Measurements from ENCODE around the gene TMEM169. TPM values are rescaled to one million over a fixed set of nuclear protein-coding genes. Genes with fewer than 3 reads are reported as not detected.

The TMEM169 gene
- total RNA-seq, 1 experiment from 2014 or later, result 0.74 TPM

- DNase-seq (ENCODE audit: low read depth, low spot score) (peak; percentile 96), ATAC-seq (peak; percentile 98)
- Histone ChIP-seq H3K4me1 (ENCODE audit: control insufficient read depth, insufficient read depth, low read length) (peaks cover 38% of the 10 kb centered on the region), H3K4me3 (ENCODE audit: low read depth in 2 of 2, low read length in 2 of 2) (peak overlapping the region; percentile 50 to 67), H3K36me3 (ENCODE audit: control insufficient read depth, insufficient read depth, low read length) (peaks cover 81% of the 10 kb centered on the region), H3K9me3 (ENCODE audit: control insufficient read depth, insufficient read depth, low read depth, low read length) (no peaks in the 10 kb centered on the region), H3K27me3 (ENCODE audit: control insufficient read depth, insufficient read depth, low read length) (no peaks in the 10 kb centered on the region), H3K27ac (ENCODE audit: low read length) (peak overlapping the region; percentile 99)
- POLR2A ChIA-PET, result interaction anchor here (0.5 to 0.6 kb wide), 2 partner anchors 10 to 69 kb away, joined by 3 to 5 read pairs; no protein-coding TSS in a partner anchor
- intact Hi-C loops (cut with micrococcal nuclease; ENCODE audit: unreplicated experiment), result no loop called here
- TF ChIP-seq POLR2AphosphoS5 (IDR thresholded peaks at IDR 0.05; ENCODE audit: low read depth, low read length) (peak; percentile 98), CTCF (IDR thresholded peaks at IDR 0.05) (peak; percentile 96), SIN3A (IDR thresholded peaks at IDR 0.05; ENCODE audit: borderline replicate concordance, insufficient read depth, low read depth, low read length) (no peak), TCF7L2 (IDR thresholded peaks at IDR 0.05; ENCODE audit: low read depth, low read length) (0 out of 2 replicates have a peak, but pooled peaks have one; percentile 42)
- in situ Hi-C loops (cut with HindIII; ENCODE audit: low pct_unique_long_range_greater_than_20kb, low sequenced_read_pairs), result no loop called here
- BruUV-seq (replicated peaks), result no TSS peak
- CTCF ChIA-PET, result interaction anchor here (0.6 to 1.0 kb wide), 2 partner anchors 13 to 103 kb away, joined by 3 to 4 read pairs; no protein-coding TSS in a partner anchor
Observed at GRCh38 chr2:216114714-216115531, 33.2 kb downstream of the TMEM169 start.

- POLR2A ChIA-PET, result no interaction called here
- Histone ChIP-seq H3K9me3 (ENCODE audit: control insufficient read depth, insufficient read depth, low read depth, low read length) (no peaks in the 10 kb centered on the region), H3K4me1 (ENCODE audit: control insufficient read depth, insufficient read depth, low read length) (peaks cover 29% of the 10 kb centered on the region), H3K27me3 (ENCODE audit: control insufficient read depth, insufficient read depth, low read length) (no peaks in the 10 kb centered on the region), H3K36me3 (ENCODE audit: control insufficient read depth, insufficient read depth, low read length) (peaks cover 81% of the 10 kb centered on the region), H3K27ac (ENCODE audit: low read length) (peak overlapping the region; percentile 13; the same call in 1 of the 2 replicates), H3K4me3 (ENCODE audit: low read depth in 2 of 2, low read length in 2 of 2) (no peak overlapping the region)
- CTCF ChIA-PET, result no interaction called here
- ATAC-seq (no peak), DNase-seq (ENCODE audit: low read depth, low spot score) (no peak)
- in situ Hi-C loops (cut with HindIII; ENCODE audit: low pct_unique_long_range_greater_than_20kb, low sequenced_read_pairs) (no loop called here), intact Hi-C loops (cut with micrococcal nuclease; ENCODE audit: unreplicated experiment) (no loop called here)
- BruUV-seq (replicated peaks), result no TSS peak
- TF ChIP-seq REST (IDR thresholded peaks at IDR 0.05; ENCODE audit: insufficient read depth in 1 of 2, low read depth in 2 of 2, low read length in 1 of 2) (no peak), CTCF (IDR thresholded peaks at IDR 0.05) (no peak), POLR2AphosphoS5 (IDR thresholded peaks at IDR 0.05; ENCODE audit: low read depth, low read length) (no peak), TCF7L2 (IDR thresholded peaks at IDR 0.05; ENCODE audit: low read depth, low read length) (no peak), SIN3A (IDR thresholded peaks at IDR 0.05; ENCODE audit: borderline replicate concordance, insufficient read depth, low read depth, low read length) (no peak)
Observed at GRCh38 chr2:216116418-216116817, 34.7 kb downstream of the TMEM169 start.

Data from Panc1 (cell line).